ENCODE results near the gene TNS1. TPM values are rescaled to one million over a fixed set of nuclear protein-coding genes. Genes with fewer than 3 reads are reported as not detected.

The TNS1 gene
- total and polyA plus RNA-seq, 9 of the 15 experiments (the other 6 are each of a cell fraction or from before 2014, with no cell fraction given), result 0.13 to 2.7 (median 0.77) TPM

DNA sequence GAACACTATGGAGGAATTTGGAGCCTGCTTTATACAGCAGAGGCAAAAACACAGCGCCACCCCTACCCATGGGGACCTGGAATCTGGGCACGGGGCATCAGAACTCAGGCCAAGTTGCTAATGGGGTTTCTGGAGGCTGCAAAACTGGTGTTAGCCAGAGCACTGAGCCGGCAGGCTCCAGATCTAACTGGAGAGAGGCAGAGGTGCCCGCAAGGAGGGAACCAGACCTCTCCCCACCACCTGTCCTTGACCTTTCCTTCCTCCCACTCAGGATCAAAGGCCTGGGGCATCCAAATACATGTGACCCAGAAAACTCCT, 126.6 kb downstream of the TNS1 start:
- CTCF ChIA-PET (ENCODE audit: low intra/inter-chr PET ratio), result no interaction called here
- Histone ChIP-seq H3K4me2 (ENCODE audit: insufficient read depth, low read length) (no peak overlapping the region), H3K4me3 (no peak overlapping the region), H3K27me3 (ENCODE audit: control insufficient read depth in 2 of 2, insufficient read depth in 2 of 2, low read length in 2 of 2) (no peaks in the 10 kb centered on the region), H3K36me3 (ENCODE audit: control insufficient read depth, insufficient read depth, low read length) (no peaks in the 10 kb centered on the region), H3K9me3 (replicated peaks; ENCODE audit: control insufficient read depth, insufficient read depth, low read depth, low read length) (no peaks in the 10 kb centered on the region), H3K4me1 (replicated peaks in 1 of 2; ENCODE audit: control insufficient read depth in 2 of 2, insufficient read depth in 2 of 2, low read length in 2 of 2) (peaks cover 0 to 3% of the 10 kb centered on the region in 2 experiments; a peak in 3 of 5 replicates), H3K79me2 (ENCODE audit: control insufficient read depth, insufficient read depth, low read length) (no peaks in the 10 kb centered on the region), H3K9me1 (ENCODE audit: control insufficient read depth, insufficient read depth, low read length) (no peaks in the 10 kb centered on the region), H4K20me1 (replicated peaks; ENCODE audit: control insufficient read depth, insufficient read depth, low read length) (no peaks in the 10 kb centered on the region), H3K9ac (ENCODE audit: insufficient read depth in 1 of 2, low read depth in 2 of 2, low read length in 2 of 2) (no peak overlapping the region), H3K27ac (ENCODE audit: extremely low read depth, low read depth, low read length) (no peak overlapping the region), H2AFZ (ENCODE audit: low read depth, low read length) (no peak overlapping the region)
- BruUV-seq (replicated peaks), result no TSS peak
- DNase-seq (ENCODE audit: extremely low read depth in 1 of 4, low spot score in 3 of 4), result no peak
- FAIRE-seq, result no peak
- intact Hi-C loops (cut with micrococcal nuclease), result no loop called here
- no peak for TF ChIP-seq RAD51 (IDR thresholded peaks at IDR 0.05; ENCODE audit: borderline replicate concordance, low read depth)
- TF ChIP-seq CHD1 (IDR thresholded peaks at IDR 0.05; ENCODE audit: low read length), result no peak
- no peak for TF ChIP-seq HMG20A (CRISPR knock-in tag; conservative IDR thresholded peaks at IDR 0.05)
- TF ChIP-seq, protein P1, sequence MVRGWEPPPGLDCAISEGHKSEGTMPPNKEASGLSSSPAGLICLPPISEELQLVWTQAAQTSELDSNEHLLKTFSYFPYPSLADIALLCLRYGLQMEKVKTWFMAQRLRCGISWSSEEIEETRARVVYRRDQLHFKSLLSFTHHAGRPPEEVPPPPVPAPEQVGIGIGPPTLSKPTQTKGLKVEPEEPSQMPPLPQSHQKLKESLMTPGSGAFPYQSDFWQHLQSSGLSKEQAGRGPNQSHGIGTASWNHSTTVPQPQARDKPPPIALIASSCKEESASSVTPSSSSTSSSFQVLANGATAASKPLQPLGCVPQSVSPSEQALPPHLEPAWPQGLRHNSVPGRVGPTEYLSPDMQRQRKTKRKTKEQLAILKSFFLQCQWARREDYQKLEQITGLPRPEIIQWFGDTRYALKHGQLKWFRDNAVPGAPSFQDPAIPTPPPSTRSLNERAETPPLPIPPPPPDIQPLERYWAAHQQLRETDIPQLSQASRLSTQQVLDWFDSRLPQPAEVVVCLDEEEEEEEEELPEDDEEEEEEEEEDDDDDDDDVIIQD (CRISPR knock-in tag; IDR thresholded peaks at IDR 0.05), result no peak
- TF ChIP-seq ZNF274 (IDR thresholded peaks at IDR 0.05; ENCODE audit: borderline replicate concordance, low read depth, low read length), result no peak
- in situ Hi-C loops (cut with MboI), result no loop called here
- 3% methylated on average over 4 of the region's 4 CpGs for WGBS (ENCODE audit: insufficient coverage, low coverage, missing lambda C conversion rate)
- POLR2A ChIA-PET, result no interaction called here
- no peak for ATAC-seq

Measured in K562 (cell line).